ENCODE results near the gene SEMA3A.

SEMA3A gene

DNA sequence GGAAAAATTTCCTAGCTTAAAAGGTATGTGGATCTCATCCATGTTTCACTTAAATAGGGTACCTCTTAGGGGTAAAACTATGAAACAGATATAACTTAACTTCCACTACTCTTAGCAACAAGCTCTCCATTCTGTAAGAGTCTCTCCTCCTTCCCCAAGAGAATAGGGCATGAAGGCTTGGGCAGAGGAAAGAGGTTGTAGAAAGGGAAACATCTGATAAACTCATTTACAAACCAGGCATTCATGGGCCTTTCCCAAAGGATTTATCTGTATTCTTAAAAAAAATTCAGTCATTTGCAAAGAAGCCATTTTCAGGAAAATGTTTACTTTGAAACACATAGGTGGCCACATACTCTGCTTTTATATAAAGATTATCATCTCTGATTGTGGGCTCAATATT is 82.7 kb downstream of the SEMA3A start:
- no peak for DNase-seq (ENCODE audit: low read depth in 2 of 2)

DNA sequence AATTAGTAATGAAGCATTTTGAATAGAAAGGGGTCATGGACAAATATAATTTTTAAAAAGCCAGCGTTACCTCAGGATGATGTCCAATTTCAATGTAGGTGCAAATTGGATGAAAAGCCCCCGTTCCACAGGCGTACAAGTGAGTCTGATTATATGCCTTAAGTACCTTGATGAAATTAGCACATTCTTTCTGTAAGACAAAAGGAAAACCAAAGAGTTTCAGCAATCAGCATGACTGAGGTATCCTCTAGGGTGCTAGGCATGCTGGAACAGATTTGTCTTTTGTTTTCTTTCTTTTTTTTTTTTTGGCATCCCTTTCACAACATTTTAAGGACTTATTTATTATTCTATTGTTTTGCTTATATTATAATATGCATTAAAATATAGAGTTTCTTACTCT is 84.2 kb downstream of the SEMA3A start:
- DNase-seq (ENCODE audit: low read depth in 2 of 2), result no peak

DNA sequence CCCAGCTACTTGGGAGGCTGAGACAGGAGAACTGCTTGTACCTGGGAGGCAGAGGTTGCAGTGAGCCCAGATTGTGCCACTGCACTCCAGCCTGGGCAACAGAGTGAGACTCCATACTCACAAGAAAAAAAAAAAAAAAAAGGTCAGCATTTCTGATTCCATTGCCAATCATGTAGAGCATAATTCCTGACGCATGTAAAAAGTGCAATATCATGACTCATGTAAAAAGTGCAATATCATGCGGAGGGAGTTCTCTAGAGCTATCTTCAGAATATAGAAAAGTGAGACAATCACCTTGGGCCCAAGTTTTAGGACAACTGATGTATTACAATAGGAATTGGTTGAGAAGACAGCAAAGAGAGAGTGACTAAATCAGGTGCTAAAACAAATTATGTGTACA is 85.8 kb downstream of the SEMA3A start:
- no peak for DNase-seq (ENCODE audit: low read depth in 2 of 2)

DNA sequence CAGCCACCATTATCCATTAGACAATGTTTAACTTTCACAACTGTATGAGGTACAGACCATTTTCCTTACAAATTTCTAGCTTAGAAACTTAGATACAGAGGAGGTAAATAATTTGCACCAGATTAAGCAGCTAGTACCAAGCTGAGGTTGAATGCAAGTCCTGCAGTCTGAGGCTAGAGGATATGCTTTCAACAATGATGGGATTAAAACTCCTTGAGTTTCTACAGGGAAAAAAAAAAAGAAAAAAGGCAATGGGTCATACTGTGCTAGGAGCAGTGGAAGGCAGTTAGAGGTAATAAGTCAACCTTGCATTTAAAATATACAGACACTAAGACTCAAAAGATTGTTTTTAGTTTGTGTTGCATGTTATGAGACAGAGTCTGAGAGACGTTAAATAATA is 86.5 kb downstream of the SEMA3A start:
- DNase-seq (ENCODE audit: low read depth in 2 of 2), result no peak

DNA sequence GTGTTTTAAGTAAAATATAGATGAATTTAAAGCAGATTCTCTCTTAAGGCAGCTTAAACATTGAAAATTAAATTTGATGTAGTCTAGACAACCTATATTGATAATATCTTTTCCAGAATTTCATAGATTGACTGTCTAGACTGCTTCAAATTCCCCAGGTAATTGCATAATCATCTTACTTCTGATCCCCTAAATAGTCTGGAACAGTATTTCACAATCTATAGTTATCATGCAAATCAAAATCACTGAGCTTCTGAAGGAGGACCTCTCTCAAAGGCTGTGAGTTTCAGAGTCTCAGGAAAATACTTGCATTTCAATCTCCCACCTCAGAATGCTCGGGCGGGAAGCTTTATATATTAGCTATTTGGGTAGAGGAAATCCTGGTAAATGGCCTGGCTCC is 87.3 kb downstream of the SEMA3A start:
- no peak for DNase-seq (ENCODE audit: low read depth in 2 of 2)

DNA sequence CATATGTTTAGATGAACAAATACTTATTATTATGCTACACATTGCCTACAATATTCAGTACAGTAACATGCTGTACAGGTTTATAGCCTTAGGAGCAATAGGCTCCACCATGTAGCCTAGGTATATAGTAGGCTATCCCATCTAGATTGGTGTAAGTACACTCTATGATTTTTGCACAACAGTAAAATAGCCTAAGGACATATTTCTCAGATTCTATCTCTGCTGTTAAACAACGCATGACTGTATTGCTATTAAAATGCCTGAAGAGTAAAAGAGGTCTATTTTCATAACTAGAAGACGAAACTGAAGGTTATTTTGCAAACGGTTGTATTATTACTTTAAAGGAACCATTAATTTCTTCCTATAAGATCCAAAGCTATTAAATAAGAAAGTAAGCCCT is 88.3 kb downstream of the SEMA3A start:
- DNase-seq (ENCODE audit: low read depth in 2 of 2), result no peak

DNA sequence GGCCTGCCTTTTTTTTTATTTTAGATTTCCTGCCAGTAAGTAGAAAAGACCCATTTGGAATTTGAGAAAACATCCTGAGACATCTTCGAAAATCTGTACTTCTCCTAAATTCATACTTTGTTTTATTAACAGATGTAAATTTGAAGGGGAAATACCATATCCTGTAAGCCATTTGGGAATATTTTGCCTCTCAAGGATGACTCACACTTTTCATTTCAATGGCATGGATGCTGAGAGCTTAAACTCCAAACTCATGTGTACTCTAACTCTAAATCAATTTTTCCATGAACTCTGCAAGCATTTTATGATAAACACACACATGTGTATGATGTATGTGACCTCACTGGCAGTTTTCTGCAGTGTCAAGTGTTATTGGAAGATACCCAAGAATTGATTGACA is 89.0 kb downstream of the SEMA3A start:
- no peak for DNase-seq (ENCODE audit: low read depth in 2 of 2)

DNA sequence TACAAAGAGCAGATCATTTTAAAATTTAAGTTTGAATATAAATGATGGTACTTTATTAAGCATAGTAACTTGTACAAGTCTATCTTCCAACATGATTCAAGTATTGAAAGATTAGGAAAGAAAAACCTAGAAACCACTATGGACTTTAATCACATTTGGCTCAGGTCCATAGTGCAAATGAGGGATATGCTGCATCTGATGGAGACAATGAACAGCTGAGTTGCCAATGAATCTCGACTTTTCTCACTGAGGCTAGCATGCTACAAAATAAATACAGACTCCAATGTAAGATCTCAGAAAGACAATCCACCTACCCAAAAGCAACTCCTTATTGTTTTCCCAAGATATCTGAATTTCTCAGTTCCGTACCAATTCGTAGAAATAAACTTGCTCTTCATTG is 89.8 kb downstream of the SEMA3A start:
- DNase-seq (ENCODE audit: low read depth in 2 of 2), result no peak

DNA sequence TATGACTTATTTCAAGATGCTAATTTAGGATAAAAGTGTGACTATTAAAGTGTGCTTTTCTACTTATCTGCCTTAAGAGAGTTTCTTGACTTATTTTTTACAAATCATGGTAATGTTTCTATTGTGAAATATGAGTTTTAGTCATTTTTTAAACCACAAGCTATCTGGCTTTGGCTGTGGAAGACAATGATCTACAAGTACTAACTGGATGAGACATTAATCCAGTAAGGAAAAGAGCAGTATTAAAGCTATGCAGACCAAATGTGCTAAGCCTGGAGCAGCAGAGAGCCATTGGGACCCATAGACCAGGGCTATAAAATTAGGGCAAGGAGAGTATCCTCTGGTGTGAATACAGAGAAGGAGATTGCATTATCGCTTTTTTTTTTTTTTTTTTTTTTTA is 92.4 kb downstream of the SEMA3A start:
- no peak for DNase-seq (ENCODE audit: low read depth in 2 of 2)

DNA sequence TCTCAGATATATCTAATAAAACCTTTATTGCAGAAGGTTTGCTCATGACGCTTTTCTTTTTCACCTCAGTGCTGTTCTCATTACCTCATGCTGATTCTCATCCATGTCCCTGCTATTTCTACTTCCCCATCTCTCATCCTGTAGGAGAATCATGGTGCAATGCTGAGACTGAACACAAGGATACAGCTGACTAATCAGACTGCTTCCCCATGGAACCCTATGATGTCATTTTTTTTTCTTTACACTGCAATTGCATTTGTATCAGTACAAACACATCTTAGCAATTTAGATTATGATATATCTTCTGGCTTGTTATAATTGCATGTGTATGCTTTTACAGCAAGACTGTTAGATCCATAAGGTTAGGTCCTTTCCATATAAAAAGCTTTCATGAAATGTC is 93.7 kb downstream of the SEMA3A start:
- no peak for DNase-seq (ENCODE audit: low read depth in 2 of 2)

DNA sequence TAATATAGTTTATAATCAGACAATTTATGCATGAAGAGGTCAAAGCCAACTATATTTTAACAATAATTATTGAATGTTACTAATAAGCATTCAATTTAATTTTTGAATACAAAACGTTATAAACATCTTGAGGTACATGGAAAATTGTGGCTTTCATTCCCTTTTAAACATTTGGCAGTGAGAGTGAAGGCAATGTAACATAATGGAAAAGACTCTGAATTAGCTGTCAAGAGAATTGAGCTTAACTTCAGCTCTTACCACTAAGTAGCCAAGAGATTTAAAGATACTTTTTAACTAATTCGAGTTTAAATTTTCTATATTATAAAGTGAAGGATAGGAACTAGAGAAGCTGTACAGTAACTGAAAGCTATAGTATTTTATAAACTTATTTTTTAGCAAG is 98.6 kb downstream of the SEMA3A start:
- no peak for DNase-seq (ENCODE audit: low read depth in 2 of 2)

DNA sequence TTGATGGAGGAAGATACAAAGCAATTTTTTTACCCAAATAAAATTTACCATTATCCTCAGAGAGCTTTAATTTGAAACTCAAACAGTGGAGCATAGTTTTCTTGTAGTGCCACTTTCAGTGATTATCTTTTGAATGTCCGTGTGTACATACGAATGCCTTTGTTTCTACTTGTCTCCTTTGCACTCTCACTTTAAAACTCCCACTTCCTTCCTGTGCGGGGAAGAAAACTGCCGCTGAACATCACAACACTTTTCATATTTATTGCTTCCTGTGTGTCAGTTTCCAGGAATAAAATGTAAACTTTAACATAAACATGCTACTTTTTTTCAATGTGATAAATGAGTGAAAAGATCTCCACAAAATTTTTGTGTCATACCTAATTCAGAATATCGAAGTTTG is 102.4 kb downstream of the SEMA3A start:
- no peak for DNase-seq (ENCODE audit: low read depth in 2 of 2)

DNA sequence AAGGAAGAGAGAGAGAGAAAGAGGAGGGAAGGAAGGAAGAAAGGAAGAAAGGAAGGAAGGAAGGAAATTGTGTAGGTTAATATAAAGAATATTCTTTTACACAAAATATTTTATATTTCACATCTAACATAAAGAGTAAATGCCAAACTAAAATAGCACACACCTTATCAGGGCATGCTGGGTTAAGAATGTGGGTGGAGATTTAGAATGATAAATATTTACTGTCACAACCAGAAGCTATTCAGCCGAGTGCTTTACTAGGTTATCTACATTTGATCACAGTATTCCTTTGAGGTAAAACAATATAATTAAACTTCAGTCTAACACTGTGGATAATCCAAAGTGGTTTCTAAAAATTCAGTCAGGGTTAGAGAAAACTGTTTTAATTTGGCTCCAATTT is 103.3 kb downstream of the SEMA3A start:
- DNase-seq (ENCODE audit: low read depth in 2 of 2), result no peak

DNA sequence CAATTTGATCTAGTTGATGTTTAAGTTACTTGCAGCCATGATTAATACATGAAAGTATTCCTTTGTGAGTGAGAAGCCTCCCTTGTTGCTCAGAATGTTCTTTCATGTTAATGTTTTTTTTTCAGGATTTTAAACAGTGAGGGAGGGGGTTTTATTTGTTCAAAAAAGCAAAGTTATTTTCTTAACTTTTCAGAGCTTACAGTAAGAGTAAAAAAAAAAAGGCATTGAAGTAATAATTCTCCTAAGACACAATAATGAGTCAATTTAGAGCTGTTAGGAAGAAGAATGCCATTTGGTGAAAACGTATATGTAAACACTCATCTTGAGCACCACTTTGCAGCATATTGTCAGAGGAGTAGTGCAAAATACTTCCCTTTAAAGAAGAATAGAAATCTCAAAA is 105.8 kb downstream of the SEMA3A start:
- DNase-seq (ENCODE audit: low read depth in 2 of 2), result no peak

DNA sequence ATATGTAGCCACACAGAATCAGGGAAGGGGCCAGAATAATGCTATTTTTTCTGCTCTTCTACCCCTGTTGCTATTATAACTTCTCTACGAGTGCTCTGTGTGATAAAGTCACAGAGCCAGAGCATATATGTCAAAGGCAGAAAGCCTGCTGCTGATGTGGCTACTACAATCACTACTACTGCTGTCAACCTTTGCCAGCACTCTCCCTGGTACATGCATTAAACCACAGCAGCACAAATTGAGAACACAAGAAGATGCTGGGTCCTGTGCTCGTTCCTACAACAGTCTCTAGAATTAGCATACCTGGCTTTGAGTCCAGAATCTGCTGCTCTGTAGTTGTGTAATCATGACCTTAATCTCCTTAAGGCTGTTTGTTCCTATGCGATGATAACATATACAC is 108.6 kb downstream of the SEMA3A start:
- no peak for DNase-seq (ENCODE audit: low read depth in 2 of 2)

DNA sequence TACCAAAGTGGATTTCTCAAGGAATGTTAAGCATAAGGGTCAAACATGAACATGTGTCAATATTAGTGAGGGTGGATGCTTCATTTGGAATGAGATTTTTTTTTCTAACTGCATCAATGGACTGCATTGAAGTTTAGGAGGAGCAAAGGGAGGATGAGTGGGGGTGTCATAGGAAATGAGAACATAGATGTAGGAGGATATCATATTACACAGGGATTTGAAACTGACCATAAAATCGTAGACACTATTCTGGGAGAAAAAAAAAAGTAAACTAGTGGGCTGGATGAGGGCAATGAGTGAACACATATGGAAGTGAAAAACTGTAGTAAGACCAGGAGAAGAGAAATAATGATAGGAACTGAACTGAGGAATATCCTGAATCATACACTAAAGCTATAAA is 109.4 kb downstream of the SEMA3A start:
- no peak for DNase-seq (ENCODE audit: low read depth in 2 of 2)

DNA sequence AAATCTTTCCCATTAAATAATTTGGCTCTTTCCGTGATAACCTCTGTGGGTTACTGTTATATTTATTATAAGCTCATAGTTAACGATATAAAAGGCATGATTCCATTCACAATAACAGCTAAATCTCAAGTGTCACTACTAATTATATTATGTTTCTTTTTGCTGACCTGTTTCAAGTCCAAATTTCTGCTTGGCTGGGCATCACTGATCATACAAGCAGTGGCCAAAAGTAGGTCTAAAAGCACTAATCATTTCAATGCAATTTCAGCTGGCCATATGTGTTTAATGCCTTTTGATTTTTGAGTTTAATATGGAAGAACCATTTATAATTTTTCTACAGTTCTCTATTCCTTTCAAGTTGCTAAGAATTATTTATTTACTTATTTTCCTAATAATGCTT is 110.7 kb downstream of the SEMA3A start:
- no peak for DNase-seq (ENCODE audit: low read depth in 2 of 2)

DNA sequence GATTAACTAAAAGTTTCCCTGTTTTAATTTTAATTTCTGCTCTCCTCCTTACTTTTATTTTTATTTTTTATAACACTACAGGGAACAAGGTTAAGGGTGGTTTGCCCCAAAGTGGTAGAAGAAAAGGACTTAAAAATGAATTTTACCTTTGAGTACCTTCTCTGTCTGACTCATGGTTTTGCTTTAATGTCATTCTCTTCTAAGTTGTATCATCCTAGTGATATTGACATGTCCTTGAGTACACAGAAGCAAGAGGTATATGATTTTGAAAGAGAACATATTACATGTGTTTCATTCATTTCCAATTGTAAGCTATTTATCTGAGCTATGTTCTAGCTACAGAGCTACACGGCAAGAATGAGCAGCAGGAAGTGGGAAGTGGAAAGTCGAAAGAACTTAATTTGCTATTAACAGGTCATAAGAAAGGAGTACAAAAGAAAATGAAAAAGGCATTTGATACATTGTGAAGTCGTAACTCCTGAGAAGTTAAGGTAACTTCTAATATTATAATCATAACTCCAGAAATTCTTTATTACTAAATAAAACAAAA is 112.5 kb downstream of the SEMA3A start:
- DNase-seq (ENCODE audit: low read depth in 2 of 2), result no peak

DNA sequence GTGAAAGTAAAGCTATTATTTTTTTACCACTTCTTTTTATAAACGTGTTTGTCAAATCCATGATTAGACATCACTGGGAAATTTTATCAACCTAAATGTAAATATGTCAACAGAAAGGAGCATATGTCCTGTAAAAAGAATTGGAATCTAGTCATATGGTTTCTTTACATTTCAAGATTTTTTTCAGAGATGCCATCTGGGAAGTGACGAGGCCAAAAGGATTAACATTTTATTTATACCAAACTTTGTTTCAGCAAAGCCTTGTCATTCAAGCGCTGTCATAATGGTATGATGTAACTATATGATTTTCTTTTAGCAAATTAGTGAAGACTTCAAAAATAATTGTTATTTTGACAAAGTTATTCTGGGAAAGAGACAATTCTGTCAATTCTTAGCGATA is 117.3 kb downstream of the SEMA3A start:
- DNase-seq (ENCODE audit: low read depth in 2 of 2), result no peak

DNA sequence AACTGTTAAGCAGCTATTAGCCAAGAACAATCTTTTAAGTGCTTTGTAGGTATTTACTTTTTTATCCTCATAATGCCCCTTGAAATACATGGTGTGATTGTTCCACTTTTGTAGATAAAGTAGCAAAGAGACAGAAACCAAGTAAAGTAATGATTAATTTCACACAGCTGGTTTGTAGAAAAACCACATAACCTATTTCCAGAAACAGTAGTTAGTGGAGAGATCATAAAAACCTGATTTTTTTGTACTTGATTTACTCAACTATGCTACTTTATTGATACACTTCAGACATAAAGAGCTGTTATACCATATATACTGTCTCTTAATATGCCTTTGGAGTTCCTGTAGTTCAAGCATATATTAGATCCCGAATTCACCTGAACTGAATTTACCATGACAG is 118.4 kb downstream of the SEMA3A start:
- no peak for DNase-seq (ENCODE audit: low read depth in 2 of 2)

DNA sequence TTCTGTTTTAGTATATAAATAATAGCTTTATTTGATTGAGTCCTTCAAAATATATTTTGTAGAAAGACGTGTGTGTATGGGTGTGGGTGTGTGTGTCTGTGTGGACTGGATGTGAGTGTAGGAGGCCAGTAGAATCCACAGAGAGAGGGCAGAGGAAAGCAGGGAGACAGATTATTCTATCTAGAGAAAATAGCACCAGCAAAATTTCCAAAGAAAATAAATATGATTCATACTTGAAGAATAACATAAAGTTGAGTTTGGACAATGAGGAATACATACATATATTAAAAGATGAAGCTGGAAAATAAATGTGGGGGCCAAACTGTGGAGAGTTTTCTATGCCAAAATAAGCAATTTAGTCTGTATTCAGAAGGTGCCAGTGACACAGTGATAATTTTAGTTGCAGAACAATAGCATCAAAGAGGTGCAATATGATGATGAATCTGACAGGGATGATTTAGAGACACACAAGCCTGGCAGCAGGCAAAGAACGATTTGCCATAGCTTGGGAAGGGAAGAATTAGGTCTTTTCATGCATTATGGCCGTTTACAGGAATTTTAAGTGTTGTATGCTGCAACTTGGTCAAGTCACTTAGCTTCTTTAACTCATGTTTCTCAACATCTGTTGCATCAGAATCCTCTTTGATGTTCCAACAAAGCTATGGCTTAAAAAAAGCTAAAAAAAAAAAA is 121.3 kb downstream of the SEMA3A start:
- DNase-seq (ENCODE audit: low read depth in 2 of 2), result no peak

DNA sequence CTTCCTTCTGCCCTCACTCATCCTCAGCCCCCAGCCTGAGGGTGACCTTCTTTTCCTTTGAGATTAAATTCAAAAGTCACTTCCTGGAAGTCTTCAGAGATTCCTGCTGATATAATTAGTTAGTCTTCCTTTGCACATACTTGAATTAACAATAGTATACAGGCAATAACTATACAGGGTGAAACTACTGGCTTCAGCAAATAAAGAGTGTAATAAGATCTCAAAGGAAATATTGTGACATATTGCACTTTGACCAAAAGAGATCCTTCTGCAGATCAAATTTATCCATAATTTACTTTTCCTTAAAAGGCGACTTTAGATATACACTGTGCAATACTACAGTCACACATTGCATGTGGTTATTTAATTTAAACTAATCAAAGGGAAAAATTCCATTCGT is 123.8 kb downstream of the SEMA3A start:
- no peak for DNase-seq (ENCODE audit: low read depth in 2 of 2)

DNA sequence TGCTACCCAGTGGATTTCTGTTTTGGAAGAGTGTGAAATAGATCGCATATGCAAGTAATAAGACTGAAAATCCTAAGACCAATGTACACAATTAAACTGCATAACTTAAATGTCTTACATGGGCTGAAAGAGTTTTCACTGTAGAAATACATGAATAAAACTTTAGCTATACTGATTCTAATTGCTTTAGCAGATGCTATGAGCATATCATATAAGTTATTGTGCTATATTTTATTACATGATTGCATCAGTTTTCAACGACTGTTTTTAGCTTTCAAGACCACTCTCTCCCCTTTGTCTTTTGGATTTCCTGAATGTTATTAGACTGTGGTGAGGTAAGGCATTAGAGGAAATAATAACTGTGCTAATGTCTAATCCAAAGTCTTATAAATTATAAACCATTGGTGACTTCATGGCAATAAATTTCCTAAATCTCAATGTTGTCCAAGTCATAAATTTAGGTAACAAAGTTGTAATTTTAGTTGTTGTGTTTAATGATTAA is 124.5 kb downstream of the SEMA3A start:
- DNase-seq (ENCODE audit: low read depth in 2 of 2), result no peak

DNA sequence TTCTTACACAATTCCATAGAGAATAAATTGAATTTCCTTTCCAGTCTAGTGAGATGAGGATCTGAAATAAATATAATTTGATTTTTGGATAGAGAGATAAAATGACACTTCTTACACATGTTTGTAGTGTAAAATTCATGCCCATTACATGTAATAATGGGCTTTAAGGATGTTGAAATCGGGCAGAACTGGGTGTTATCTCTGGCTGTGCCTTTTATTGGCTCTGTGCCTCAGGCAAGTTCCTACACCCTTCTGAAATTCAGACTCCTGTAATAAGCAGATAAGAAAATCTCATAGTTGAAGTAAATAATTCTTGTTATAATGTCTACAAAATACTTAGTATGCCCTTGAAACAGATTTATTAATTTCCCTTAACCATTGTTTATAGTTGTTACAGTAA is 125.6 kb downstream of the SEMA3A start:
- DNase-seq (ENCODE audit: low read depth in 2 of 2), result no peak
